ENCODE data around the gene KIF21A. TPM values are rescaled to one million over a fixed set of nuclear protein-coding genes. Genes with fewer than 3 reads are reported as not detected.

The KIF21A gene
- total and polyA plus RNA-seq, 3 experiments from 2014 or later, result 18.8 to 44.6 (median 43.9) TPM

- DNase-seq, result no peak
- Histone ChIP-seq H3K4me1 (ENCODE audit: insufficient read depth, low read length) (no peaks in the 10 kb centered on the region), H3K4me3 (ENCODE audit: low read length) (no peak overlapping the region), H3K9me3 (ENCODE audit: low read length) (no peaks in the 10 kb centered on the region), H3K27me3 (ENCODE audit: insufficient read depth, low read length, poor library complexity, severe bottlenecking) (no peaks in the 10 kb centered on the region), H3K36me3 (ENCODE audit: insufficient read depth, low read length) (no peaks in the 10 kb centered on the region), H3K27ac (ENCODE audit: low read depth, low read length) (no peak overlapping the region)
- CTCF ChIA-PET, result no interaction called here
- Mint-ChIP-seq H3K27me3 (no peaks in the 10 kb centered on the region), H3K27ac (peak overlapping the region in 2 of 8 donors; percentile 21 to 49), H3K4me3 (no peak overlapping the region), H3K36me3 (peaks cover 0 to 10% (median 7%) of the 10 kb centered on the region in 3 donors), H3K9me3 (no peaks in the 10 kb centered on the region), H3K4me1 (peaks cover 10 to 14% (median 11%) of the 10 kb centered on the region in 3 donors)
- POLR2A ChIA-PET, result interaction anchor here (0.6 kb wide), 1 partner anchor 13 kb away, joined by 4 read pairs; no protein-coding TSS in a partner anchor
These were observed 28.8 kb downstream of the KIF21A start for GRCh38 chr12:39413836-39414771.

GRCh38 chr12:39412210-39412609 is 30.7 kb downstream of the KIF21A start:
- H3K4me1 ChIP-seq (ENCODE audit: insufficient read depth, low read length), result no peaks in the 10 kb centered on the region
- Mint-ChIP-seq H3K4me1 (peaks cover 19 to 24% (median 22%) of the 10 kb centered on the region in 3 donors), H3K4me3 (no peak overlapping the region), H3K27me3 (no peaks in the 10 kb centered on the region), H3K9me3 (no peaks in the 10 kb centered on the region), H3K27ac (no peak overlapping the region), H3K36me3 (peaks cover 0 to 9% (median 6%) of the 10 kb centered on the region in 3 donors)
- H3K36me3 ChIP-seq (ENCODE audit: insufficient read depth, low read length), result no peaks in the 10 kb centered on the region
- no peaks in the 10 kb centered on the region for H3K27me3 ChIP-seq (ENCODE audit: insufficient read depth, low read length, poor library complexity, severe bottlenecking)
- POLR2A ChIA-PET, result no interaction called here
- DNase-seq, result no peak
- no peak overlapping the region for H3K27ac ChIP-seq (ENCODE audit: low read depth, low read length)
- H3K9me3 ChIP-seq (ENCODE audit: low read length), result no peaks in the 10 kb centered on the region
- CTCF ChIA-PET, result no interaction called here
- H3K4me3 ChIP-seq (ENCODE audit: low read length), result no peak overlapping the region

- H3K4me1 Mint-ChIP-seq, result peaks cover 26 to 44% (median 28%) of the 10 kb centered on the region in 3 donors
- DNase-seq, result no peak
- Histone ChIP-seq H3K36me3 (ENCODE audit: insufficient read depth, low read length) (no peaks in the 10 kb centered on the region), H3K27ac (ENCODE audit: low read depth, low read length) (no peak overlapping the region), H3K4me1 (ENCODE audit: insufficient read depth, low read length) (no peaks in the 10 kb centered on the region), H3K27me3 (ENCODE audit: insufficient read depth, low read length, poor library complexity, severe bottlenecking) (no peaks in the 10 kb centered on the region), H3K4me3 (ENCODE audit: low read length) (no peak overlapping the region), H3K9me3 (ENCODE audit: low read length) (no peaks in the 10 kb centered on the region)
- peak overlapping the region in 3 of 7 donors; percentile 2 to 16 (median 12) for H3K4me3 Mint-ChIP-seq
- POLR2A ChIA-PET, result no interaction called here
- H3K36me3 Mint-ChIP-seq, result peaks cover 0 to 4% (median 0%) of the 10 kb centered on the region in 3 donors
- H3K27me3 Mint-ChIP-seq, result no peaks in the 10 kb centered on the region
- CTCF ChIA-PET, result no interaction called here
- no peaks in the 10 kb centered on the region for H3K9me3 Mint-ChIP-seq
- no peak overlapping the region for H3K27ac Mint-ChIP-seq
These were observed 36.7 kb downstream of the KIF21A start for GRCh38 chr12:39406262-39406661.

GRCh38 chr12:39405580-39405979 is 37.3 kb downstream of the KIF21A start:
- ChIA-PET CTCF (no interaction called here), POLR2A (no interaction called here)
- DNase-seq, result no peak
- no peaks in the 10 kb centered on the region for H3K27me3 Mint-ChIP-seq
- Histone ChIP-seq H3K36me3 (ENCODE audit: insufficient read depth, low read length) (no peaks in the 10 kb centered on the region), H3K9me3 (ENCODE audit: low read length) (no peaks in the 10 kb centered on the region), H3K4me3 (ENCODE audit: low read length) (no peak overlapping the region), H3K4me1 (ENCODE audit: insufficient read depth, low read length) (no peaks in the 10 kb centered on the region), H3K27me3 (ENCODE audit: insufficient read depth, low read length, poor library complexity, severe bottlenecking) (no peaks in the 10 kb centered on the region), H3K27ac (ENCODE audit: low read depth, low read length) (no peak overlapping the region)
- peaks cover 26 to 44% (median 28%) of the 10 kb centered on the region in 3 donors for H3K4me1 Mint-ChIP-seq
- H3K4me3 Mint-ChIP-seq, result peak overlapping the region in 1 of 7 donors; percentile 4
- peak overlapping the region in 3 of 8 donors; percentile 31 to 50 (median 43) for H3K27ac Mint-ChIP-seq
- H3K36me3 Mint-ChIP-seq, result peaks cover 0 to 3% (median 3%) of the 10 kb centered on the region in 3 donors
- H3K9me3 Mint-ChIP-seq, result no peaks in the 10 kb centered on the region

- ChIA-PET POLR2A (no interaction called here), CTCF (interaction anchor here (1.1 kb wide), 1 partner anchor 21 kb away, joined by 3 read pairs; no protein-coding TSS in a partner anchor)
- no peaks in the 10 kb centered on the region for H3K27me3 Mint-ChIP-seq
- H3K36me3 ChIP-seq (ENCODE audit: insufficient read depth, low read length), result no peaks in the 10 kb centered on the region
- no peak overlapping the region for H3K4me3 ChIP-seq (ENCODE audit: low read length)
- H3K27ac ChIP-seq (ENCODE audit: low read depth, low read length), result no peak overlapping the region
- H3K27ac Mint-ChIP-seq, result no peak overlapping the region
- peaks cover 2 to 6% (median 3%) of the 10 kb centered on the region in 3 donors for H3K36me3 Mint-ChIP-seq
- no peaks in the 10 kb centered on the region for H3K27me3 ChIP-seq (ENCODE audit: insufficient read depth, low read length, poor library complexity, severe bottlenecking)
- no peaks in the 10 kb centered on the region for H3K9me3 Mint-ChIP-seq
- H3K9me3 ChIP-seq (ENCODE audit: low read length), result no peaks in the 10 kb centered on the region
- peaks cover 26 to 48% (median 28%) of the 10 kb centered on the region in 3 donors for H3K4me1 Mint-ChIP-seq
- no peak overlapping the region for H3K4me3 Mint-ChIP-seq
- no peaks in the 10 kb centered on the region for H3K4me1 ChIP-seq (ENCODE audit: insufficient read depth, low read length)
- no peak for DNase-seq
These were observed 38.9 kb downstream of the KIF21A start for GRCh38 chr12:39404000-39404399.

GRCh38 chr12:39403376-39403775 is 39.5 kb downstream of the KIF21A start:
- H3K9me3 ChIP-seq (ENCODE audit: low read length), result no peaks in the 10 kb centered on the region
- H3K36me3 Mint-ChIP-seq, result peaks cover 0 to 6% (median 3%) of the 10 kb centered on the region in 3 donors
- no peak for DNase-seq
- no peaks in the 10 kb centered on the region for H3K27me3 Mint-ChIP-seq
- POLR2A ChIA-PET, result no interaction called here
- peaks cover 23 to 45% (median 26%) of the 10 kb centered on the region in 3 donors for H3K4me1 Mint-ChIP-seq
- no peaks in the 10 kb centered on the region for H3K36me3 ChIP-seq (ENCODE audit: insufficient read depth, low read length)
- H3K27ac Mint-ChIP-seq, result no peak overlapping the region
- H3K4me1 ChIP-seq (ENCODE audit: insufficient read depth, low read length), result no peaks in the 10 kb centered on the region
- CTCF ChIA-PET, result interaction anchor here (1.1 kb wide), 1 partner anchor 21 kb away, joined by 3 read pairs; no protein-coding TSS in a partner anchor
- H3K4me3 Mint-ChIP-seq, result no peak overlapping the region
- no peaks in the 10 kb centered on the region for H3K9me3 Mint-ChIP-seq
- H3K27me3 ChIP-seq (ENCODE audit: insufficient read depth, low read length, poor library complexity, severe bottlenecking), result no peaks in the 10 kb centered on the region
- H3K27ac ChIP-seq (ENCODE audit: low read depth, low read length), result no peak overlapping the region
- H3K4me3 ChIP-seq (ENCODE audit: low read length), result no peak overlapping the region

GRCh38 chr12:39402922-39403321 is 40.0 kb downstream of the KIF21A start:
- peaks cover 22 to 41% (median 24%) of the 10 kb centered on the region in 3 donors for H3K4me1 Mint-ChIP-seq
- CTCF ChIA-PET, result no interaction called here
- H3K36me3 ChIP-seq (ENCODE audit: insufficient read depth, low read length), result no peaks in the 10 kb centered on the region
- H3K4me3 ChIP-seq (ENCODE audit: low read length), result no peak overlapping the region
- no peaks in the 10 kb centered on the region for H3K27me3 ChIP-seq (ENCODE audit: insufficient read depth, low read length, poor library complexity, severe bottlenecking)
- no peak for DNase-seq
- H3K4me3 Mint-ChIP-seq, result no peak overlapping the region
- no peak overlapping the region for H3K27ac ChIP-seq (ENCODE audit: low read depth, low read length)
- H3K36me3 Mint-ChIP-seq, result peaks cover 0 to 7% (median 3%) of the 10 kb centered on the region in 3 donors
- no peaks in the 10 kb centered on the region for H3K27me3 Mint-ChIP-seq
- POLR2A ChIA-PET, result no interaction called here
- no peaks in the 10 kb centered on the region for H3K9me3 ChIP-seq (ENCODE audit: low read length)
- H3K4me1 ChIP-seq (ENCODE audit: insufficient read depth, low read length), result no peaks in the 10 kb centered on the region
- H3K27ac Mint-ChIP-seq, result no peak overlapping the region
- no peaks in the 10 kb centered on the region for H3K9me3 Mint-ChIP-seq

GRCh38 chr12:39401459-39401858 is 41.5 kb downstream of the KIF21A start:
- H3K4me3 Mint-ChIP-seq, result no peak overlapping the region
- ChIA-PET POLR2A (no interaction called here), CTCF (no interaction called here)
- no peaks in the 10 kb centered on the region for H3K27me3 Mint-ChIP-seq
- DNase-seq, result no peak
- no peaks in the 10 kb centered on the region for H3K9me3 Mint-ChIP-seq
- no peak overlapping the region for H3K27ac Mint-ChIP-seq
- Histone ChIP-seq H3K36me3 (ENCODE audit: insufficient read depth, low read length) (no peaks in the 10 kb centered on the region), H3K4me3 (ENCODE audit: low read length) (no peak overlapping the region), H3K9me3 (ENCODE audit: low read length) (no peaks in the 10 kb centered on the region), H3K27me3 (ENCODE audit: insufficient read depth, low read length, poor library complexity, severe bottlenecking) (no peaks in the 10 kb centered on the region), H3K27ac (ENCODE audit: low read depth, low read length) (no peak overlapping the region), H3K4me1 (ENCODE audit: insufficient read depth, low read length) (no peaks in the 10 kb centered on the region)
- peaks cover 0 to 9% (median 3%) of the 10 kb centered on the region in 3 donors for H3K36me3 Mint-ChIP-seq
- H3K4me1 Mint-ChIP-seq, result peaks cover 11 to 29% (median 12%) of the 10 kb centered on the region in 3 donors

Measured in CD8-positive, alpha-beta memory T cell (primary cell).